KMS-11 (cell line): ENCODE results near the gene ANXA11.

ENCODE experiments used
- H2AFZ ChIP-seq: fragments of 200-600 bp; sonication (generic); 2 replicates; pipeline ENCODE4 v1.6.1; 2016; ENCODE audit warnings: antibody characterized with exemption, mixed run types, low read depth
- H3K27ac ChIP-seq: fragments of 200-600 bp; sonication (generic); 2 replicates; pipeline ENCODE4 v1.6.1; 2016; ENCODE audit warnings: mild to moderate bottlenecking, mixed run types
- H3K27me3 ChIP-seq: fragments of 200-600 bp; sonication (generic); 2 replicates; pipeline ENCODE4 v1.6.1; 2017; ENCODE audit warnings: mild to moderate bottlenecking, low read depth, mixed run types, moderate library complexity; ENCODE audit not compliant: insufficient read depth
- H3K36me3 ChIP-seq: fragments of 200-600 bp; sonication (generic); 2 replicates; pipeline ENCODE4 v1.6.1; 2017; ENCODE audit warnings: mild to moderate bottlenecking, mixed run types; ENCODE audit not compliant: insufficient read depth
- H3K4me1 ChIP-seq: fragments of 200-600 bp; sonication (generic); 2 replicates; pipeline ENCODE4 v1.6.1; 2016; ENCODE audit warnings: mild to moderate bottlenecking, low read depth, mixed run types; ENCODE audit not compliant: poor library complexity, severe bottlenecking
- H3K4me2 ChIP-seq: fragments of 200-600 bp; sonication (generic); 2 replicates; pipeline ENCODE4 v1.7.0; 2016; ENCODE audit warnings: mild to moderate bottlenecking, mixed run types
- H3K4me3 ChIP-seq: fragments of 200-600 bp; sonication (generic); IDR thresholded peaks from 2 replicates; pipeline ENCODE4 v1.6.1; 2017; ENCODE audit warnings: low read depth, low read length, mixed read lengths; ENCODE audit not compliant: insufficient read depth
- H3K79me2 ChIP-seq: fragments of 200-600 bp; sonication (generic); 2 replicates; pipeline ENCODE4 v1.6.1; 2016; ENCODE audit warnings: low read depth, mixed run types; ENCODE audit not compliant: insufficient read depth
- H3K9ac ChIP-seq: fragments of 200-600 bp; sonication (generic); 2 replicates; pipeline ENCODE4 v1.6.1; 2016; ENCODE audit warnings: mild to moderate bottlenecking, mixed run types
- H4K20me1 ChIP-seq: fragments of 200-600 bp; sonication (generic); 2 replicates; pipeline ENCODE4 v1.6.1; 2016; ENCODE audit warnings: mild to moderate bottlenecking, mixed run types; ENCODE audit not compliant: insufficient read depth
- CTCF ChIP-seq: fragments of 200-600 bp; sonication (generic); conservative IDR thresholded peaks from 2 replicates; pipeline ENCODE4 v1.6.1; 2017; ENCODE audit warnings: low read depth, mild to moderate bottlenecking, antibody characterized with exemption, low read length, moderate library complexity, mixed read lengths

The ANXA11 gene

GRCh38 chr10:80159166-80159873, 46.0 kb downstream of the ANXA11 start:
- Histone ChIP-seq H3K4me1 (no peaks in the 10 kb centered on the region), H3K4me2 (no peak overlapping the region), H3K4me3 (no peak overlapping the region), H3K27ac (no peak overlapping the region), H4K20me1 (no peaks in the 10 kb centered on the region), H3K9ac (no peak overlapping the region), H2AFZ (no peak overlapping the region), H3K79me2 (no peaks in the 10 kb centered on the region), H3K27me3 (no peaks in the 10 kb centered on the region), H3K36me3 (no peaks in the 10 kb centered on the region)
- TF ChIP-seq CTCF: no peak

- no peak for TF ChIP-seq CTCF
- Histone ChIP-seq H3K9ac (no peak overlapping the region), H3K27ac (no peak overlapping the region), H2AFZ (no peak overlapping the region), H4K20me1 (no peaks in the 10 kb centered on the region), H3K4me2 (no peak overlapping the region), H3K36me3 (no peaks in the 10 kb centered on the region), H3K4me3 (no peak overlapping the region), H3K4me1 (no peaks in the 10 kb centered on the region), H3K27me3 (no peaks in the 10 kb centered on the region), H3K79me2 (no peaks in the 10 kb centered on the region)
Measured at GRCh38 chr10:80158598-80159127, 46.7 kb downstream of the ANXA11 start.

GRCh38 chr10:80158126-80158525, 47.2 kb downstream of the ANXA11 start:
- Histone ChIP-seq H3K4me3 (no peak overlapping the region), H3K4me1 (no peaks in the 10 kb centered on the region), H3K36me3 (no peaks in the 10 kb centered on the region), H3K27me3 (no peaks in the 10 kb centered on the region), H3K9ac (no peak overlapping the region), H2AFZ (no peak overlapping the region), H3K4me2 (no peak overlapping the region), H3K79me2 (no peaks in the 10 kb centered on the region), H4K20me1 (no peaks in the 10 kb centered on the region), H3K27ac (no peak overlapping the region)
- TF ChIP-seq CTCF: no peak

- H3K4me1 ChIP-seq: no peaks in the 10 kb centered on the region
- H3K27me3 ChIP-seq: no peaks in the 10 kb centered on the region
- H3K36me3 ChIP-seq: no peaks in the 10 kb centered on the region
- no peaks in the 10 kb centered on the region for H3K79me2 ChIP-seq
- H3K4me3 ChIP-seq: no peak overlapping the region
- no peak overlapping the region for H2AFZ ChIP-seq
- no peak overlapping the region for H3K4me2 ChIP-seq
- no peak overlapping the region for H3K27ac ChIP-seq
- no peaks in the 10 kb centered on the region for H4K20me1 ChIP-seq
- no peak overlapping the region for H3K9ac ChIP-seq
- TF ChIP-seq CTCF: no peak
Measured at GRCh38 chr10:80157561-80157960, 47.8 kb downstream of the ANXA11 start.
